ENCODE results near the gene NDUFS8.
A peak's percentile ranks its signal among the peaks of the same experiment; 100 is the strongest.

The NDUFS8 gene

DNA sequence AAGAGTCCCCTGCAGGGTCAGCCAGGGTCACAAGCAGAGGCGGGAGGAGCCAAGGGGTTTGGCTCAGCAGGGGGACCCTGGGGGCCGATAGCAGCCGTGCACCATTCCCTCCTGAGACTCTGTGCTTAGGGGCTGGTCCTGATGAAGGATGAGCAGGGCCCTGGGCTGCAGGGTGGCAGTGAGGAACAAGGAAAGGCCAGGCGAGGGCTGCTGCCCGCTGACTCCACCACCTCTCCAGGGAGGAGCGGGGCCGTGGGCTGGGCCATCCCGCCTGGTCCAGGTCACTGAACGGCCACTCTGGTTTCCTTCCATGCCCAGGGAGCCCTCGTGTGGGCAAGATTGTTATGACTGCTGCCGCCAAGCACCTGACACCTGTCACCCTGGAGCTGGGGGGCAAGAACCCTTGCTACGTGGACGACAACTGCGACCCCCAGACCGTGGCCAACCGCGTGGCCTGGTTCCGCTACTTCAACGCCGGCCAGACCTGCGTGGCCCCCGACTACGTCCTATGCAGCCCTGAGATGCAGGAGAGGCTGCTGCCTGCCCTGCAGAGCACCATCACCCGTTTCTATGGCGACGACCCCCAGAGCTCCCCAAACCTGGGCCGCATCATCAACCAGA is 9.2 kb upstream of the NDUFS8 start:
- no peak overlapping the region for H3K4me3 ChIP-seq (ENCODE audit: low read depth, low read length)
- TF ChIP-seq, protein P1, sequence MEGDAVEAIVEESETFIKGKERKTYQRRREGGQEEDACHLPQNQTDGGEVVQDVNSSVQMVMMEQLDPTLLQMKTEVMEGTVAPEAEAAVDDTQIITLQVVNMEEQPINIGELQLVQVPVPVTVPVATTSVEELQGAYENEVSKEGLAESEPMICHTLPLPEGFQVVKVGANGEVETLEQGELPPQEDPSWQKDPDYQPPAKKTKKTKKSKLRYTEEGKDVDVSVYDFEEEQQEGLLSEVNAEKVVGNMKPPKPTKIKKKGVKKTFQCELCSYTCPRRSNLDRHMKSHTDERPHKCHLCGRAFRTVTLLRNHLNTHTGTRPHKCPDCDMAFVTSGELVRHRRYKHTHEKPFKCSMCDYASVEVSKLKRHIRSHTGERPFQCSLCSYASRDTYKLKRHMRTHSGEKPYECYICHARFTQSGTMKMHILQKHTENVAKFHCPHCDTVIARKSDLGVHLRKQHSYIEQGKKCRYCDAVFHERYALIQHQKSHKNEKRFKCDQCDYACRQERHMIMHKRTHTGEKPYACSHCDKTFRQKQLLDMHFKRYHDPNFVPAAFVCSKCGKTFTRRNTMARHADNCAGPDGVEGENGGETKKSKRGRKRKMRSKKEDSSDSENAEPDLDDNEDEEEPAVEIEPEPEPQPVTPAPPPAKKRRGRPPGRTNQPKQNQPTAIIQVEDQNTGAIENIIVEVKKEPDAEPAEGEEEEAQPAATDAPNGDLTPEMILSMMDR (conservative IDR thresholded peaks at IDR 0.05; ENCODE audit: low read depth, low read length): peak; percentile 46
- DNase-seq (ENCODE audit: low read depth): no peak

GRCh38 chr11:68022531-68022930 is 8.0 kb upstream of the NDUFS8 start:
- H3K4me3 ChIP-seq (ENCODE audit: low read depth, low read length): no peak overlapping the region
- TF ChIP-seq, protein P1 (conservative IDR thresholded peaks at IDR 0.05; ENCODE audit: low read depth, low read length): no peak
- DNase-seq (ENCODE audit: low read depth): no peak

DNA sequence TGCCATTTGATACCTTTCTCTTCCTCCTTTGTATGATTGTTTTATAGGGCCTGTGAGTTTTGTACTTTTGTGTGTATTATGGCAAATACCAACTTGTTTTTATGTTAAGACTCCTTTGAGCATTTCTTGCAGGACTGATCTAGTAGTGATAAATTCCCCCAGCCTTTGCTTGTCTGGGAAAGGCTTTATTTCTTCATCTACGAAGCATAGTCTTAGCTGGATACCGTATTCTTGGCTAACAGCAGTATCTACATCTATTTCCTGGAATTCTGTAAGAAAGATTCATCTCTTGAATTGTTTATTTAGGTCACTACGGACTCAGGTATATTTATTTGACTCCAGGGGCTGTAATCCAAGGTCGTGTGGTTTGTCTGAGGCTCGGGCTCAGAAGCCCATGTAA is 6.0 kb upstream of the NDUFS8 start:
- no peak overlapping the region for H3K4me3 ChIP-seq (ENCODE audit: low read depth, low read length)
- TF ChIP-seq, protein P1 (conservative IDR thresholded peaks at IDR 0.05; ENCODE audit: low read depth, low read length): no peak
- DNase-seq (ENCODE audit: low read depth): no peak

DNA sequence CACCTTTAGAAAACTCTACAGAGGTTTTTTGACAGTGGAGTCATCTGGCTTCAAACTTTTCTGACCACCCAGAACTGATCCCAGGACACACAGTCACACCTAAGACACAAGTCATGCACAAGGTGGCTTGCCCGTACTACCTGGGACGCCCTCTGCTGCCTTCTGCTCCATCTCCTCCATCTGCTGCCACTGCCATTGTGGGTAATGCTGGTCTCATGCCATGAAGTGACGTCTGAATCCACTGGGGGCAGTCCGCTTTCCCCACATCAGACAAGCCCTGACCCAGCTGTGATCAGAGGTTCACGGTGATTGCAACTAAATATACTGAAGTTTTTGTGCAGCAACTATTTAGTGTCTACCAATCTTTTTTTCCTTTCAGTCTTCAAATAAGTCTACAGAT is 5.4 kb upstream of the NDUFS8 start:
- no peak for DNase-seq (ENCODE audit: low read depth)
- no peak overlapping the region for H3K4me3 ChIP-seq (ENCODE audit: low read depth, low read length)
- TF ChIP-seq, protein P1 (conservative IDR thresholded peaks at IDR 0.05; ENCODE audit: low read depth, low read length): no peak

DNA sequence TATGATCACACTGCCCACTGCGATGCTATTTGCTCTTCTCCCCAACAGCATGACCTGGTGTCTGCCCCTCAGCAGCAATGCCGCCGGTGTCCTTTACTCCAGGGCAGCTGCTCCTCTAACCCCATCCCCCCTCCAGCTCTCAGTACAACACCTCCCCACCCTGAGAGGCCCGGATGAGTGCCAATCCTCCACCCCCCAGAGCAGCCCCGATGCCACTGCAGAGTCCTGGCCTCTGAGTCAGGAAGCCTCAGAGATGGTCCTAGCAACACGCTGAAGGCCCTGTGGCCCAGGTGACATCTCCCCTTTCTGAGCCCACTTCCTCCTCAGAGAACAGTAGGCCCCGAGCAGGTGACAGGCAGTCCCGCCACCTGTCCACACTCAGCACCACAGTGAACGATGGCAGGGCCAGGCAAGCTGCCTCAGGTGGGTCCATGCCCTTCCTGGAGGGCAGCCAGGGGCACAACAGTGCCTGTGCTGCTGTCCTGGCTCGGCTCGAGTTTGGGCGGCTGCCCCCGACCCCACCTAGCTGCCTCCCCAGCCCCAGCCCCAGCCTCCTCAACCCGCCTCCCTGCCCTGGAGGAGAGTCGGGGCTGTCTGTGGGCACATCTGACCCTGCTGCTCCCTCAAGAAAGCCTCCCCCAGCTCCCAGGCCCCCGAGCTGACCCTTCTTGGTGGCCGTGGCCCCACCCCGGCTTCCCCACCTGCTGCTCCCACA is 3.9 kb upstream of the NDUFS8 start:
- TF ChIP-seq, protein P1 (conservative IDR thresholded peaks at IDR 0.05; ENCODE audit: low read depth, low read length): no peak
- no peak overlapping the region for H3K4me3 ChIP-seq (ENCODE audit: low read depth, low read length)
- DNase-seq (ENCODE audit: low read depth): no peak

DNA sequence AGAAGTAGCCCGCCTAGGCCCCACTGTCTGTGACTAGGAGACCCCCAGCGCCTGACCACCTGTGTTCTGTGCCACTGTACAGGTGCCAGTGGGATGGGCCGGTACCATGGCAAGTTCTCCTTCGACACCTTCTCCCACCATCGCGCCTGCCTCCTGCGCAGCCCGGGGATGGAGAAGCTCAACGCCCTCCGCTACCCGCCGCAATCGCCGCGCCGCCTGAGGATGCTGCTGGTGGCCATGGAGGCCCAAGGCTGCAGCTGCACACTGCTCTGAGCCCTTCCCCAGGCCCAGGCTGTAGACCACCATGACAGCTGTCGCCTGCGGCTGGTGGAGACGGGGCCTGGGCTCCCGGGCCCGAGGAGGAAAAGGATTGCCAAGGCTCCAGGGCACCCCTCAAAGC is 2.8 kb upstream of the NDUFS8 start:
- TF ChIP-seq, protein P1 (conservative IDR thresholded peaks at IDR 0.05; ENCODE audit: low read depth, low read length): no peak
- H3K4me3 ChIP-seq (ENCODE audit: low read depth, low read length): no peak overlapping the region

More for the DNA sequence above, 2.8 kb upstream of the NDUFS8 start:
- DNase-seq (ENCODE audit: low read depth): no peak
